Sciatic nerve (tissue), 2 donors: ENCODE data around the gene KIF7. TPM values are rescaled to one million over a fixed set of nuclear protein-coding genes. Genes with fewer than 3 reads are reported as not detected.
"Not testable (repeated sequence)": the region's sequence is repeated elsewhere in the genome, so short reads cannot be mapped to it uniquely, and the experiment has no call there.

Experiments used
- ATAC-seq: fragments of 200-7000 bp; cut with Tn5 transposase; one replicate; pipeline ENCODE4 v1.9.1; 2020; ENCODE audit warnings: mild to moderate bottlenecking, moderate library complexity
- DNase-seq: peaks from one replicate; pipeline ENCODE4 v3.0.0-alpha.2; 2020; ENCODE audit warnings: low spot score
- intact Hi-C: fragments of 100-400 bp; cut with DNase I; formaldehyde crosslinking; loops from one replicate; pipeline ENCODE4 v1.14.2; 2022
- total RNA-seq: library from RNA; stranded (reverse); fragmentation: NEBNext Ultra II Directional; extraction: Animal tissue kit (Norgen Biotek cat#: 25700); gene quantifications from one replicate; pipeline ENCODE4 v1.2.1, GENCODE V29; 2021
- donor health status: DM: no; HTN: no; CAD: no.
- donor health status: DM: no; HTN: no; CAD: no.

KIF7 gene
- 9.2 TPM for total RNA-seq

DNA sequence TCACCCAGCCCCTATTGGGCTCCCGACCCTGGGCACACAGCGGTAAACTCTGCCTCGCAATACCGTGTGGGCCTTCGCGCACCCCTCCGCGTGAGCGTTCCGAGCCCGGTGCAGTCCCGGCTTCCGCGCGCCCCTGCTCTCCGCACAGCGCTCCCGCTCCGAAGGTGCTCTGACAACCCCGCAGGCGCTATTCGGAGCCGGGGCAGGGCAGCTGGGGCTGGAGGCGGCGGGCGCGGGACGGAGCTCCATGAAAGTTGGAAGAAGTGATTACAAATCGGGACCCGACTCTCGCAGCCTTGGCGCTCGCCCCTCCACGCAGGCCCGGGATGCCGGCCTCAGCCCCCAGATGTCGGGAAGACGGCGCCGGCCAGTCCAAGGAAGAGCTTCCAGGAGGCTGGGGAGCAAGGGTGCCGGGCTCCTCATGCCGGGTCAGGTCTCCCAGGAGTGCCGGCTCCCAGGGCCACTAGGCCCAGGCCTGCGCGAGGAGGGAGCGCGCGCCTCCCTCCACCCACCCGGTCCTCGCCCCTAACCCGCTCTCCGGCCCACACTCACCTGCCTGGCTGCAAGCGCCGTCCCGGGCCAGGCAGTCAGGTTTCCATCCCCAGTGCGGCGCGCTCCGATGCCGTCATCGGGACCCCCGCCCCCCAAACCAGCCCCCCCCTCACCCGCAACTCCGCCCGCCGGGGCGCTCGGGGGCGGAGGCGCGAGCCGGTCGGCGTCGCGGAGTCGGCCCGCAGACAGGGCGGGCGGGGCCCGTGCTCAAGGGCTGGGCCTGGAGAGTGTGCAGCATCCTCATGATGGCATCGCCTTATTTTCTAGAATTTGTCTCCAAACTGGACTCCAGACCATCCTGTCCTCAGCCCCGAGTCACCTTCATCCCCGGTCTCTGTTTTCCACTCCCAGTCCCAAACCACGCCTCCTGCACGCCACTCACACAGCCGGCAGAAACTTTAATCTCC lies at the start of gene KIF7:
TSS of gene KIF7 (minus strand) at position 621 of the 959 bp plus-strand sequence. CDS start 2,537 bp downstream, outside the sequence.
- intact Hi-C loops = no loop called here
- peak; percentile 63 for DNase-seq
- peak; percentile 80 for ATAC-seq

DNA sequence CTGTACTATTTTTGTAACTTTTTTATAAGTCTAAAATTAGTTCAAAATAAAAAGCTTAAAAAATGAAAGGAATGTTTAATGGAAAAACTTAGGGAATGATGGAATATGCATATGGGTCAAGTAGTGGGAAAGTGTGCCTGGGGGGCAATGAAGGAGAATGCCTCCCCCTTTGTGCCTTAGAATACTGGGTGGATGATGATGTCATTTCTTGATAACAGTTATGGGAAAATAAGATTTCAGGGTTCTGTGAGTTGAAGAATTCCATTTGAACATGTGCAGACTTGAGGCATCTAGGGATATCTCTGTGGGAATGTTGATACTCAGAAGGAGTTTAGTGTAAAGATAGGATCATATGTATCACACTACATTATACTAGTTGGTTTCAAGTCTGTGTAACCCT lies 49.1 kb upstream of the KIF7 start:
- intact Hi-C loops = no loop called here
- no peak for ATAC-seq
- no peak for DNase-seq

DNA sequence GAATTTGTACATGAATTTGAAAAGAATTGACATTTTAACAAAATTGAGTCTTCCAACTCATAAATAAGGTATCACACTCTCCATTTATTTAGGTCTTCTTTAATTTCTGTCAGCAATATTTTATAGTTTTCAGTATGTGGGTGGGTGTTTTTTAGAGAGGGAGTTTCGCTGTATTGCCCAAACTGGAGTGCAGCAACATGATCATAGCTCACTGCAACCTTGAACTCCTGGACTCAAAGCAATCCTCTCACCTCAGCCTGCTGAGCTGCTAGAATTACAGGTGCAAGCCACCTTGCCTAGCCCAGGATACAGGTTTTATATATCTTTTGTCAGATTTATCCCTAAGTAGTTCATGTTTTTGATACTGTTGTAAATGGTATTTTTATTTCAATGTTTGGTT lies 39.9 kb upstream of the KIF7 start:
- intact Hi-C loops = no loop called here
- DNase-seq (no peak), ATAC-seq (no peak)

DNA sequence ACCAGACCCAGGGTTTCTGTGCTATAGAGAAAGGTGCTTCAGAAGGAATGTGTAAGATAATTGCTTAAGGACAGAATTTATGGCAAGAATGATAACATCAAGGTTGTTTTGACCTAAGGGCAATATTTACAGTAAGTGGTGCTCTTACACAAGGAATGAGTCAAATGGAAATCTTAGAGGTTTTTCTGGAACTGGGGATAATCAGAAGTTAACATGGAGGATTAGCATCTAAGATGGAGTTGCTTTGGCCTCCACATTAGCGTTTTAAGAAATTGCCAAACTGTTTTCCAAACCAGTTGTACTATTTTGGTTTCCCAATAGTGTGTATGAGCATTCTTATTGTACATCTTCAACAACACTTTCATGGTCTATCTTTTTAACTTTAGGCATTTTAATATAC lies 38.4 kb upstream of the KIF7 start:
- ATAC-seq = no peak
- DNase-seq = no peak
- intact Hi-C loops = no loop called here

GRCh38 chr15:89693091-89693490 lies 37.8 kb upstream of the KIF7 start:
- DNase-seq (no peak), ATAC-seq (no peak)
- intact Hi-C loops = no loop called here

GRCh38 chr15:89690276-89691218 lies 35.3 kb upstream of the KIF7 start, which contains the start of the genes PEX11A and WDR93:
TSS of gene PEX11A (minus strand) at chr15:89690754. CDS start at chr15:89690632, 122 bp downstream.
TSS of gene WDR93 (plus strand) at chr15:89690811. CDS start at chr15:89701747, 10,936 bp downstream.
- intact Hi-C loops = no loop called here
- peak; percentile 94 for ATAC-seq
- peak; percentile 87 for DNase-seq

- ATAC-seq, intact Hi-C loops, DNase-seq: not testable (repeated sequence)
Measured at GRCh38 chr15:89689930-89690275, 34.6 kb upstream of the KIF7 start.

- DNase-seq = no peak
- intact Hi-C loops = no loop called here
- no peak for ATAC-seq
Measured at GRCh38 chr15:89686522-89686921, 31.3 kb upstream of the KIF7 start.

GRCh38 chr15:89685995-89686394 lies 30.7 kb upstream of the KIF7 start:
- DNase-seq = no peak
- intact Hi-C loops = no loop called here
- ATAC-seq = no peak

DNA sequence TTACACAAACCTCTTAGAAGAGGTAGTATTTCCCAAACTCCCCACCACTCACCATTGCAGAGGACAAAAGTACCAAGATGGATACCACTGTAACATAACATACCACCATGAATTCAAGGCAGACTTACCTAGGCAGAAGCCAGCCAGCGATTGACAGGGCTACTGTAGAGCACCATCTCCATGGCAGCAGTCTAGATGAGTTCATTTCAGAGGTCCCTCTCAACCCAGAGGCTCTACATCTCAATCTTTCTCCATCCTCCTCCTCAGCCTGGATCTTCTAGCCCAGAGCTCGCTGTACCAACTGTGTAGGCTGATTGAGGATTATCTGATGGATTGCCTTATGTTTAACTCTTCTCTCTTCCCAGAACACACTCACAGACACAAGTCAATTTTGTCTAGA lies 25.9 kb upstream of the KIF7 start:
- intact Hi-C loops = no loop called here

DNA sequence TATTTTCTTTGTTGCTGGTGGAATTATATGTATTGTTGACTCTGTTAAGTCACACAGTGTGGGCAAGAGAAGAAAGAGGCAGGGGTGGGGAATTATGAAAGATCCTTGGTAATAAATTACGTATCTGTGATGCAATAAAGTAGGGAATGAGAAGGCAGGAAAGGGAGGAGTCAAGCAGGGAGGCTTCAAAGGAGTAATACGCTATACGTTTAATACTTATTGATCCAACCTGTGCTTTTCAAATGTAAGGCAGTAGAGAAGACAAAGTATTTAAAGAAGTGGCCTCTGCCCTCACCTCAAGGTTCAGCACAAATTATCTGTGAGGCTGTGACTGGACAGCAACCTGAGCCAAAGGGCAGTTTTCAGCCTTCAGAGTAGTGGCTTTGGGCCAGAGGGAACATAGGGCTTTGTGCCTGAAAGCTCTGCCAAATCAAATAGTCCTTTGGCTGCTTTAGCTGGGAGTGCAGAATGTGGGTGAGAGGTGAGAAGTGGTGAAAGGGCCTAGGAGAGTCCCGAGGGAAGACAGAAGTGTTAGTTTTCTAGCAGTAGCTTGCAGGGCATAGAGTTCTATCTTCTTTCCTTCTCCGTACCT lies 25.1 kb upstream of the KIF7 start:
- intact Hi-C loops = no loop called here
- DNase-seq (peak; percentile 71), ATAC-seq (peak; percentile 97)

More for the DNA sequence above, 25.9 kb upstream of the KIF7 start:
- no peak for DNase-seq
- peak; percentile 2 for ATAC-seq

GRCh38 chr15:89679212-89679611 lies 23.9 kb upstream of the KIF7 start, which contains the start of gene PLIN1:
TSS of gene PLIN1 (minus strand) at chr15:89679367. CDS start at chr15:89677489, 1,878 bp downstream.
- intact Hi-C loops = no loop called here
- DNase-seq (no peak), ATAC-seq (peak; percentile 29)

GRCh38 chr15:89677381-89677780 lies 22.1 kb upstream of the KIF7 start:
- intact Hi-C loops = no loop called here
- no peak for ATAC-seq
- DNase-seq = no peak

DNA sequence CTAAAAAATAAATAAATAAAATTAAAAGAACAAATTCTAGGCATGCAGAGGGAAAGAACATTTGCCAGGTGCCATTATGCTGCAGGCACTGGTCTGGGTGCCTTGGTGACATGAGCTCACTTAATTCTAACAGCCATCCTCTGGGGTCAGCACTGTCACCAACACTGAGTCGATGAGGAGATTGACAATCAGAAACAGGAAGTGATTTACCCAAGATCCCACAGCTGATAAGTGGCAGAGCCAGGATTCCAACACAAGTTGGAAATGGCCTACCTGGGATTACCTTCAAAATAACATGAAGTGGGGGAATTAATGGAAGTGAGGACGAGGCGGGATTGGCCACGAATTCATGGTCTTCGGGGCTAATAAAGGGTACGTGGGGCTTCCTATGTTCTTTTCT lies 20.3 kb upstream of the KIF7 start:
- DNase-seq (no peak), ATAC-seq (no peak)
- intact Hi-C loops = no loop called here

DNA sequence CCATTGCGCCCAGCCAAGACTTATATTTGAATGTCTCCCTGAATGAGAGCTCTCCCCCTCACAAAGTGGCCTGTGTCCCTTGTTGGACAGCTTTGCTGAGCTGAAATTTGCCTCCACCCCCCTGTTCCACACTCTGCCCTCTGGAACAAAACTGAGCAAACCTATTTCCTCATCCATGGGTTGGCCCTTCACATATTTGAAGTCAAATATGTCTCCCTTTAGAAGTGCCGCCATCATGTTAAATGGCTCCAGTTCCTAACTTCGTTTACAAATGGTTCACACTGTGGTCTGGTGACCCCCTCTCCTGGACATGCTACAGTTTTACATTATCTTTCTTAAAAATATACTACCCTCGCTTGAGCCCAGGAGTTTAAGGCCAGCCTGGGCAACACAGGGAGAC lies 19.3 kb upstream of the KIF7 start:
- DNase-seq (no peak), ATAC-seq (no peak)
- intact Hi-C loops = no loop called here

DNA sequence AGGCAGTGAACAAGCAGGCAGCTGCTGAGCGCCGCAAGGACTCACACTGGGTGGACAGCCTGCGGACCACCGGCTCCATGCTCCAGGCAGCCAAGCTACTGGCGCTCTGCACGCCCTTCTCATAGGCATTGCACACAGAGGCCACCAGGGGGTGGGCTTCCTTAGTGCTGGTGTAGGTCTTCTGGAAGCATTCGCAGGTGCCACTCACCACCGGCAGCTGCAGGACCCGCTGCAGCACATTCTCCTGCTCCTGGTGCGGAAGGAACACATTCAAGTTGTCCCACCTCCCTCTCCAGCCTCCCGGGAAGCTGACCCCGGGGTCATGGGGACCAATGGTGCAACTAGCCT lies 17.9 kb upstream of the KIF7 start:
- no peak for ATAC-seq

GRCh38 chr15:89672221-89673164 lies 17.2 kb upstream of the KIF7 start:
- intact Hi-C loops = no loop called here

More for the DNA sequence above, 17.9 kb upstream of the KIF7 start:
- intact Hi-C loops = no loop called here
- DNase-seq = no peak

GRCh38 chr15:89671687-89672086 lies 16.4 kb upstream of the KIF7 start:
- intact Hi-C loops = no loop called here
- DNase-seq (no peak), ATAC-seq (no peak)

More at GRCh38 chr15:89672221-89673164, 17.2 kb upstream of the KIF7 start:
- peak; percentile 50 for ATAC-seq
- no peak for DNase-seq
